ENCODE measurements around the gene MME.

MME gene

GRCh38 chr3:155153242-155154186, 73.4 kb downstream of the MME start:
- no peak for DNase-seq

GRCh38 chr3:155154255-155154654, 74.1 kb downstream of the MME start:
- DNase-seq = no peak

DNA sequence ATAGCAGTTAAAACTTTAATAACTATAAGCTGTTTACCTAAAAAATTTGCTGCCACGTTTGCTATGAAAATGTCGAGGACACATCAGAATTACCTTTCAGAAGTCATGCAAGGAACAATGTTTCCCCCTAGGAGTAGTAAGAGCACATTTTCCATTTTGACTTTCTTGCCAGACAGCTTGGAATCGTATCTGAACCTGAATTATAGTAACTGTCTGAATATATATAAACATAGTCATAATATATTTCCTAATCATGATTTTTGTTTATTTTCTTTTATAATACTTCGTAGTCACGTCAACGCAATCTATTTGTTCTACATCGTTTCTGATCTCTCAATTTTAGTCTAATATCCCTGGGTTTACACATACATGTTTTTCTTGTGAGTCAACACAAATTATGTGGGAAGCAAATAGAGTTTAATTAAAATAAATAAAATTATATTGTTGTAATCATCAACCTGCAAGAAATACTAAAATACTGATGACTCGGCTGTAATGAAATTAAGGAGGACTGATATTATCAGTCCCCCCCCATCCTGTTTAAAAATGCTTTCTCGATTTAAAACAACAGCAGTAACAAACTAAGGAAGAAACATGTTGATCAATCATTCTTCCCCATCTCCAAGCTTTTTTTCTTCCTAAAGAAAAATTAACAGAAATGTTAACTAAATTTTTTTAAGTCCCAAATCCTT, 78.4 kb downstream of the MME start:
- DNase-seq = no peak

GRCh38 chr3:155159301-155159700, 79.2 kb downstream of the MME start:
- DNase-seq = no peak

- no peak for DNase-seq
Measured at GRCh38 chr3:155161640-155162292, 81.6 kb downstream of the MME start.

- DNase-seq = no peak
Measured at GRCh38 chr3:155164306-155164705, 84.2 kb downstream of the MME start.

- no peak for DNase-seq
Measured at GRCh38 chr3:155166441-155166840, 86.3 kb downstream of the MME start.

- DNase-seq = no peak
Measured at GRCh38 chr3:155169197-155169596, 89.1 kb downstream of the MME start.

DNA sequence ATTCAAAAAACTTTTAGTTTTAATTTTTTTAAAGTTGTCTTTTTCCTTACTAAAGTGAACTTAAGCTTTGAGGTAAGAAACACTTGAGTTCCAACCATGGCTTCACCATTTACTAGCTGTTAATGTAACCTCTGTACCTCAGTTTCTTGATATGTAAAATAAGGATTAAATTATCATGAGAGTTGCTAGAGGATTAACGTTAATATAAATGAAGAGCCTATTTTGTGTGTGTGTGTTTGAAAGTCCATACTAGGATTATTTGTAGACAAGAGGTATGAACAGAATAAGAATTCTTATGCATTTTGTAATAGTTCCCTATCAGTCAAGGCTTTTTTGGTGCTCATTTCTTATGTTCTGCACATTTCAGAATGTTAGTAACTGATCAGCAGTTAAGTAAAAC, 93.7 kb downstream of the MME start:
- DNase-seq = no peak

DNA sequence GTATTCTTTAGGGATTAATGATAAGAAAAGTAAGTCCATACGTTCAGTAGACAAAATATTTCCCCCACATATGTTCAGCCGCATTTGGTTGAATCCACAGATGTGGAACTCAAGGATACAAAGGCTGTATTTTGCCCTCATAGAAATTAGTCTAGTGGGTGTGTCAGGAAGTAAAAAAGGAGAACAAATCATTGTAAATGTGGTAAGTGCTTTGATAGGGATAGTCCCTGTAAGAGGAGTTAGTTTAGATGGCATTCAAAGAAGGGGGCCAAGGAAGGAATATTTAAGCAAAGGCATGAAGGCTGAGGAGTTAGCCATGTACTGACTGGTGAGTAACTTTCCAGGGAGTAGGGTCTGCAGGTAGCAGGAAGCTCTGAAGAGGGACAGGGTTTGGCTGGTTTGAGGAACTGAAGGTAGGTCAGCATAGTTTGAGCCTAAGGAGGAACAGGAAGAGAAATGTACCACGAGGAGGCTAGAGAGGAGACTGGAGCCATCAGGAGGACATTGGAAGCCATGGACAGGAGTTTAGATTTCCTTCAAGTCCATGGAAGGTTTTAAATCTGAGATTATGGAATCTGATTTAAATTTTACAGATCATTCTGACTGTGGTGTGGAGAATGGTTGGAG, 98.8 kb downstream of the MME start:
- no peak for DNase-seq

- no peak for DNase-seq
Measured at GRCh38 chr3:155179437-155179827, 99.3 kb downstream of the MME start.

DNA sequence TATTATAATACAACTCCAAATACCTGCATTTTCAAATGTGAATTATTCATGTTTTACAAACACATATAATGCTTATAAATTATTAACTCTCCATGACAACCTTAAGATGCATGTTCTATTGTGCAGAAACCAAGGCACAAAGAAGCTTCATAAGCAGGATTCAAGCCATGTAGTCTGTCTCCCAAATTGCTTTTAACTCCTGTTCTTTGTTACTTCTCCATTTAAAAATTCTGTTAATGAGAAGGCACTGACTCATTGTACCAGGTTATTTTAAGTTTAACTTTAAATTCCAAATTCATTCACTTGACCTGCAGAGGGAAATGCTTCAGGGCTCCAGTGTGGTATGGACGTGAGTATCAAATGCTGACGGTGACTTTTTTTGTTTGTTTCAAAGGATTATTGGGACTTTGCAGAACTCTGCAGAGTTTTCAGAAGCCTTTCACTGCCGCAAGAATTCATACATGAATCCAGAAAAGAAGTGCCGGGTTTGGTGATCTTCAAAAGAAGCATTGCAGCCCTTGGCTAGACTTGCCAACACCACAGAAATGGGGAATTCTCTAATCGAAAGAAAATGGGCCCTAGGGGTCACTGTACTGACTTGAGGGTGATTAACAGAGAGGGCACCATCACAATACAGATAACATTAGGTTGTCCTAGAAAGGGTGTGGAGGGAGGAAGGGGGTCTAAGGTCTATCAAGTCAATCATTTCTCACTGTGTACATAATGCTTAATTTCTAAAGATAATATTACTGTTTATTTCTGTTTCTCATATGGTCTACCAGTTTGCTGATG, 100.0 kb downstream of the MME start:
- no peak for DNase-seq

GRCh38 chr3:155182467-155182866, 102.3 kb downstream of the MME start:
- no peak for DNase-seq

- DNase-seq = no peak
Measured at GRCh38 chr3:155184011-155184410, 103.9 kb downstream of the MME start.

DNA sequence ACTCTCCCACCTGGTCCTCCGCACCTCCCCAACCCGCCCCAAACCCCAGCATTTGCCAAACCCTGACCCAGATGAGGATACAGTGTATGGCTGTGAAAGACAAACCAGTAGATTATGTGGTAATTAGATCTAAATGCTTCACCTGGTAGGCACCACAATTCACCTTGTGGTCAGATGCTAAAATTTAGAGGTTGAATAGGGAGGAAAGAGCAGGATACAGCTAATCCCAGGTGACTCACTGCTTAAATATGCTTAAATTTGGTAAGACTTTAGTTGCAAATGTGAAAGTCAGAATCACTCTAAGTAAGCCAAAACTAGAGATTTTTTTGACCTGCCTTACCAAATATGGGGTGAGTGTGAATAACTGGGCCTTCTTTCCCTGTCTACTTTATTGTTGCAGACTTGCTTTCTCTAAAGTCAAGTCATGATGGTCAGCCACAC, 105.5 kb downstream of the MME start:
- no peak for DNase-seq

- no peak for DNase-seq
Measured at GRCh38 chr3:155188031-155188430, 107.9 kb downstream of the MME start.

GRCh38 chr3:155189478-155189877, 109.4 kb downstream of the MME start:
- DNase-seq = no peak

GRCh38 chr3:155190691-155191090, 110.6 kb downstream of the MME start:
- DNase-seq = no peak

GRCh38 chr3:155192957-155193746, 113.0 kb downstream of the MME start:
- no peak for DNase-seq

DNA sequence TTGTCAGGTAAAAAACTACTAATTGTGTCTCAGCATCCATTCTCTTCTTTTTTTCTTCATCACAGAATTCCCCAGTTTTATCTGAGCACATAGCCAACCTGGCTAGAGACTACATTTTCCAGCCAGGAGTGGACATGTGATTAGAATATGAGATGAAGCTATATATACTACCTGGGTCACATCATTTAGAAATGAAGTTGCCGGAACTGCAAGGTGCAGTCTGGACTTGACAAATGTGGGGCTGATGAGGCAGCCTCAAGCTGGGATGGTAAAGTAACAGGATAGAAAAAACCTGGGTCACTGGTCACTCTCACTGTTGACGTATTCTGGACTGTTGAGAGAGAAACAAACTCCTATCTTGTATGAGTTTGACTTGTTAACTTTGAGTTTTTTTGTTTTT, 113.7 kb downstream of the MME start:
- no peak for DNase-seq

Data from activated CD4-positive, alpha-beta T cell treated with anti-CD3 and anti-CD28 coated beads, Interleukin-2, amount 50 U/mL, for 16 hours (primary cell).